Body of pancreas (tissue), 4 donors: ENCODE data around the gene TENT5C.

ENCODE experiments used
- CTCF ChIP-seq, 7 experiments: fragments of 450-650 bp in 4 of 7; fragments of 200-600 bp in 3 of 7; sonication (generic) in 3 of 7; IDR thresholded peaks; one replicate each; pipeline ENCODE4 v1.5.1; 2016 to 2019; ENCODE audit warnings: antibody characterized with exemption in 7 of 7
- POLR2A ChIP-seq, 3 donors: fragments of 450-650 bp; IDR thresholded peaks; one replicate each; pipeline ENCODE4 v1.6.1; 2016; ENCODE audit warnings: antibody characterized with exemption in 3 of 3, mild to moderate bottlenecking in 2 of 3

DNA sequence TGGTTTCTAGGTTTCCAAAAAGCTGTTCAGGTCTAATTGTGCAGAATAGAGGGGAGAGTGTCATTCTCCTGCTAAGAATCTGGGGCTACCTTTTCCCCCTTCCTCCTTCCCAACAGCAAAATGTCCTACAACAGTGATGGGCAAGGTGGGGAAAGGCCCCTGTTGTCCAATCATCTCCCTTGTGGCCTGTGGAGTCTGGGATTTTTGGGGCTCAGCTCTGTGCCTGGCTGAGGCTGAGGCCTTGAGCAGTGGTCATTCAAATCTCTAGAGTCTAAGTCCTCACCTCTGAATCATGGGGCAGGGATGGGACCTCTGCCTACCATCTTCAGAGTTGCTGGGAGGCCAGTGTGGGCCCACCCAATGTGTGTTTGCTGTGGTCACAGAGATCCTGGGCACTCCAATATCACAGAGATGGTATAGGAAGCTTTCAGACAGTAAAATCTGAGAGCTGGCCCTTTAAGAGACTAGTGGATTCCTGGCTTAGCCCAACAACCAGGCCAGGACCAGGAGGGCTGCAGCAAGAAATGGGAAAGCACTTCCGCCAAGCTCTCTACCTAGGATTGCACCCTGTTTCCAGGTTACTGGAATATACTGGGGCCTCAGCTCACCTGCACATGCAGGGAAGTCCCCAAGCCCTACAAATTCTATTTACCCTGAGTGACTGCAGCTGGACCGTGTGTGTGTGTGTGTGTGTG, 28.5 kb upstream of the TENT5C start:
- TF ChIP-seq POLR2A (IDR thresholded peaks at IDR 0.05) = no peak
- TF ChIP-seq CTCF (IDR thresholded peaks at IDR 0.05) = no peak
